Tibial artery (tissue), 4 donors: ENCODE results near the gene PIK3AP1.
"Not testable (repeated sequence)": the region's sequence is repeated elsewhere in the genome, so short reads cannot be mapped to it uniquely, and the experiment has no call there.

ENCODE experiments used
- DNase-seq, 2 donors: peaks; one replicate each; pipeline ENCODE4 v3.0.0-alpha.2; 2019
- H3K27ac ChIP-seq, 2 donors: fragments of 200-600 bp; sonication (generic) in 1 of 2; 1 replicate in 1 of 2; 2 replicates in 1 of 2; pipeline ENCODE4 v1.5.1; 2018 to 2019; ENCODE audit warnings: mild to moderate bottlenecking in 1 of 2
- H3K27me3 ChIP-seq, 2 donors: fragments of 200-600 bp; sonication (generic) in 1 of 2; one replicate each; pipeline versions ENCODE4 v1.5.1 to v1.6.0; 2016 to 2019
- H3K36me3 ChIP-seq, 3 donors: fragments of 200-600 bp; sonication (generic) in 2 of 3; one replicate each; pipeline ENCODE4 v1.5.1; 2016 to 2019; ENCODE audit warnings: mild to moderate bottlenecking in 2 of 3
- H3K4me1 ChIP-seq, 4 donors: fragments of 200-600 bp; sonication (generic) in 2 of 4; 1 replicate in 3 of 4; 2 replicates in 1 of 4; pipeline ENCODE4 v1.5.1; 2016 to 2019
- H3K4me3 ChIP-seq, 2 donors: fragments of 200-600 bp; sonication (generic) in 1 of 2; 1 replicate in 1 of 2; 2 replicates in 1 of 2; pipeline ENCODE4 v1.5.1; 2018 to 2019; ENCODE audit warnings: mild to moderate bottlenecking in 2 of 2
- H3K9me3 ChIP-seq, 3 donors: fragments of 200-600 bp; sonication (generic) in 1 of 3; one replicate each; pipeline ENCODE4 v1.5.1; 2016 to 2019
- intact Hi-C: fragments of 100-400 bp; cut with DNase I; formaldehyde crosslinking; loops from one replicate; pipeline ENCODE4 v1.15.0; 2023; ENCODE audit warnings: low total_unique reads
- TF ChIP-seq, protein P1 (sequence below), 2 experiments: fragments of 200-600 bp in 1 of 2; fragments of 450-650 bp in 1 of 2; IDR thresholded peaks; one replicate each; pipeline ENCODE4 v1.5.1; 2017 to 2019; ENCODE audit warnings: antibody characterized with exemption in 2 of 2, mild to moderate bottlenecking in 1 of 2, moderate library complexity in 1 of 2

Gene PIK3AP1

GRCh38 chr10:96747734-96748550 is 27.6 kb upstream of the PIK3AP1 start:
- H3K27ac ChIP-seq = no peak overlapping the region
- DNase-seq = no peak
- no peak overlapping the region for H3K4me3 ChIP-seq
- peaks cover 0 to 3% of the 10 kb centered on the region in 2 donors for H3K27me3 ChIP-seq
- intact Hi-C loops = no loop called here
- no peaks in the 10 kb centered on the region for H3K9me3 ChIP-seq
- TF ChIP-seq, protein P1, sequence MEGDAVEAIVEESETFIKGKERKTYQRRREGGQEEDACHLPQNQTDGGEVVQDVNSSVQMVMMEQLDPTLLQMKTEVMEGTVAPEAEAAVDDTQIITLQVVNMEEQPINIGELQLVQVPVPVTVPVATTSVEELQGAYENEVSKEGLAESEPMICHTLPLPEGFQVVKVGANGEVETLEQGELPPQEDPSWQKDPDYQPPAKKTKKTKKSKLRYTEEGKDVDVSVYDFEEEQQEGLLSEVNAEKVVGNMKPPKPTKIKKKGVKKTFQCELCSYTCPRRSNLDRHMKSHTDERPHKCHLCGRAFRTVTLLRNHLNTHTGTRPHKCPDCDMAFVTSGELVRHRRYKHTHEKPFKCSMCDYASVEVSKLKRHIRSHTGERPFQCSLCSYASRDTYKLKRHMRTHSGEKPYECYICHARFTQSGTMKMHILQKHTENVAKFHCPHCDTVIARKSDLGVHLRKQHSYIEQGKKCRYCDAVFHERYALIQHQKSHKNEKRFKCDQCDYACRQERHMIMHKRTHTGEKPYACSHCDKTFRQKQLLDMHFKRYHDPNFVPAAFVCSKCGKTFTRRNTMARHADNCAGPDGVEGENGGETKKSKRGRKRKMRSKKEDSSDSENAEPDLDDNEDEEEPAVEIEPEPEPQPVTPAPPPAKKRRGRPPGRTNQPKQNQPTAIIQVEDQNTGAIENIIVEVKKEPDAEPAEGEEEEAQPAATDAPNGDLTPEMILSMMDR (IDR thresholded peaks at IDR 0.05) = no peak
- no peaks in the 10 kb centered on the region for H3K4me1 ChIP-seq
- no peaks in the 10 kb centered on the region for H3K36me3 ChIP-seq

DNA sequence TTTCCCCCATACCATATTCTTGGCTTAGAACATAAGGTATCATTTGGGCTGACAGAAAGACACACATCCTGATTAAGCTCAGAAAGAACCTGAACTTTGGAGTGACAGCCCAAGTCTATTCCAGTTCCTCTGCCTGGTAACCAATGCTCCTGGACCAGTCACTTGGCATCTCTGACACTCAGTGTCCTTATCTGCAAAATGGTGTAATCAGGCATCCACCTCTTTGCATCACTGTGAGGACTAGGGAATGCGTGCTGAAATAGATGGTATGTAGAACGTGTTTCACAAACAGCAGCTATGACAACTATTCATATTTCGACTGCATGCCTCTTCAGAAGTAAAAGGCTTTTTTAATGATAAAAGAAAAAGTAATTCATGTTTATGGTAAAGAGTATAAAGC is 26.2 kb upstream of the PIK3AP1 start:
- intact Hi-C loops = no loop called here

GRCh38 chr10:96745950-96746349 is 25.6 kb upstream of the PIK3AP1 start:
- DNase-seq = no peak
- Histone ChIP-seq H3K4me1 (no peaks in the 10 kb centered on the region), H3K36me3 (no peaks in the 10 kb centered on the region), H3K27me3 (peaks cover 0 to 3% of the 10 kb centered on the region in 2 donors), H3K4me3 (no peak overlapping the region), H3K9me3 (no peaks in the 10 kb centered on the region), H3K27ac (no peak overlapping the region)
- intact Hi-C loops = no loop called here
- TF ChIP-seq, protein P1 (IDR thresholded peaks at IDR 0.05) = no peak

More for the DNA sequence above, 26.2 kb upstream of the PIK3AP1 start:
- TF ChIP-seq, protein P1 (IDR thresholded peaks at IDR 0.05) = no peak
- H3K27ac ChIP-seq = no peak overlapping the region
- no peak for DNase-seq
- H3K4me1 ChIP-seq = no peaks in the 10 kb centered on the region
- H3K9me3 ChIP-seq = no peaks in the 10 kb centered on the region
- H3K36me3 ChIP-seq = no peaks in the 10 kb centered on the region
- peaks cover 0 to 3% of the 10 kb centered on the region in 2 donors for H3K27me3 ChIP-seq
- H3K4me3 ChIP-seq = no peak overlapping the region

DNA sequence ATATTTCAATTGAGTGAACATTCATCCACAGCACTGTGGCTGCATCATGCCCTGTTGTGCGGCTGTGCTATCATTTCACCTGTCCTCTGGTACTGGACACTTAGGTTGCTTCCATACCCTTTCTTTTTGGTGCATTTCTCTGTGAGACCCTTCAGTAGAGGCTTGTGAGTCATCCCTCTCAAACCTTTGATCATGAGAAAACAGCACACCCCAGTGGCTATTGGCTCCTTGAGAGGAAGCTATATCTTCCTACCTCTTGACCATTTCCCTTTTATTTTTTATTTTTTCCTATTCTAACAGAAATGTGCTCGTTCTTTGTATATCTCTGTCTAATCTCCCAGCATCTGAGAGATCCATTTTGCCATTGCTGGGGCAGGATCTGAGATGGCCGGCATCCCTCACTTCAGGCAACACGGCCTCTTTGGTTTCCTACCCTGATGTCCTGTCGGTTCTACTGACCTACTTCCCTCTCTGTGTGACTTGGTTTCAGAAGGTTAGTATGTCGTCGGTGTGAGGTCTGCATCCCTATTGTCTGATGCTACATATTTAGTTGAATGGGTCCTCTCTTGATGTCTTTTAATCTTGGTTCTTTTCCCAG is 23.8 kb upstream of the PIK3AP1 start:
- Histone ChIP-seq H3K36me3 (no peaks in the 10 kb centered on the region), H3K27ac (no peak overlapping the region), H3K4me3 (no peak overlapping the region), H3K9me3 (no peaks in the 10 kb centered on the region), H3K4me1 (no peaks in the 10 kb centered on the region), H3K27me3 (peaks cover 0 to 7% of the 10 kb centered on the region in 2 donors)
- DNase-seq = no peak
- intact Hi-C loops = no loop called here
- TF ChIP-seq, protein P1 (IDR thresholded peaks at IDR 0.05) = no peak

DNA sequence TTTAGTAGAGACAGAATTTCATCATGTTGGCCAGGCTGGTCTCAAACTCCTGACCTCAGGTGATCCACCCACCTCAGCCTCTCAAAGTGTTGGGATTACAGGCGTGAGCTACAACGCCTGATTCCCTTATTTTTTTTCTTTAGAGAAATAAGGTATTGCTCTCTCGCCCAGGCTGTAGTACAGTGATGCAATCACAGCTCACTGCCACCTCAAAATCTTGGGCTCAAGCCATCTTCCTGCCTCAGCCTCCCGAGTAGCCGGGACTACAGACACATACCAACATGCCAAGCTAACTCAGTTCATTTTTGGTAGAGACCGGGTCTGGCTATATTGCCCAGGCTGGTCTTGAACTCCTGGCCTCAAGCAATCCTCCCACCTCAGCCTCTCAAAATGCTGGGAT is 21.2 kb upstream of the PIK3AP1 start:
- H3K27ac ChIP-seq, H3K4me1 ChIP-seq, H3K36me3 ChIP-seq, H3K9me3 ChIP-seq, H3K27me3 ChIP-seq, H3K4me3 ChIP-seq, intact Hi-C loops, DNase-seq: not testable (repeated sequence)

DNA sequence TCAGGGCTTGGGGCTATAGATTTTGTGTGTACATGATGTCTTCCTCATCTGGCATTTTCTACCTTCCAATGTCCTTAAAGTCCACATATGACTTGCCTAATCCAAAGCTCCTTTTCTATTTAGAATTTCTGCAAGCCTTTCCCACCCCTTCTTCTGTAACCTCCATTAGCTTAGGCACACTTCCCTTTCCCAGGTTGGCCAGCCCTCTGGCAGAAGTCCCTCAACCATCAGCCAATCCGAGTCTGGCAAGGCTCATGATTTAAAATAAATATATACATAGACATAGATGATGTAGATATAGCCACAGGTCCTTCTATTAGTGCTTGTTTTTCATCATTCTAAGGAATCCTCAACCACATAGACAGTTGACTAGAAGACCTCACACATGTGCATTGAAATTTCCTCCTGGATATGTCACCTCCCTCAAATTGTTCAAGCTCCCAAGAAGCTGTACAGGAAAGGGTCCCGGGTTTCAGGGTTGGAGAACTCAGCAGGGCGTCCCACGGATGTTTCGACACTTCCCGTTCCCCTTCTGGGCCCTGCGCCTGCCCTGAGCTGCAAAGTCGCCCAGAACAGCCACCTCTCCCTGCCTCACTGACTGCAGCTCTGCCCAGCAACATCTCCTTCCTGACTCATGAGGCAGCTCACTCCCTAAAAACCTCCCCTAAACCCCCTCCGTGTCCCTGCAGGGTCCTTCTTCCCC is 20.4 kb upstream of the PIK3AP1 start:
- H3K27me3 ChIP-seq = peaks cover 0 to 4% of the 10 kb centered on the region in 2 donors
- no peaks in the 10 kb centered on the region for H3K36me3 ChIP-seq
- H3K4me3 ChIP-seq = no peak overlapping the region
- DNase-seq = peak; percentile 58 to 76
- intact Hi-C loops = no loop called here
- TF ChIP-seq, protein P1 (IDR thresholded peaks at IDR 0.05) = no peak
- H3K27ac ChIP-seq = no peak overlapping the region
- H3K4me1 ChIP-seq = no peaks in the 10 kb centered on the region
- H3K9me3 ChIP-seq = no peaks in the 10 kb centered on the region
